Measurements from ENCODE around the gene ZNF446. TPM values are rescaled to one million over a fixed set of nuclear protein-coding genes. Genes with fewer than 3 reads are reported as not detected.

The ZNF446 gene
- total and polyA plus RNA-seq, 9 of the 15 experiments (the other 6 are each of a cell fraction or from before 2014, with no cell fraction given) = 0.07 to 4.8 (median 1.2) TPM

GRCh38 chr19:58466760-58467589, 9.2 kb upstream of the ZNF446 start, which contains the start of gene ZNF324 (continued):
- TF ChIP-seq E2F8 (IDR thresholded peaks at IDR 0.05; ENCODE audit: low read depth, partially characterized antibody) (peak; percentile 55), ZNF239 (CRISPR knock-in tag; IDR thresholded peaks at IDR 0.05) (no peak), ZBTB12 (CRISPR knock-in tag; IDR thresholded peaks at IDR 0.05) (peak; percentile 32; the same call in 1 of the 2 replicates), SMC3 (conservative IDR thresholded peaks at IDR 0.05; ENCODE audit: insufficient read depth, low read depth, low read length) (0 out of 2 replicates have a peak, but pooled peaks have one; percentile 18), ZNF408 (CRISPR knock-in tag; IDR thresholded peaks at IDR 0.05; ENCODE audit: low read depth) (no peak), NKRF (IDR thresholded peaks at IDR 0.05; ENCODE audit: borderline replicate concordance) (peak; percentile 79; the same call in 1 of the 2 replicates), NR2C1 (IDR thresholded peaks at IDR 0.05) (no peak), NR2C1 (tag; IDR thresholded peaks at IDR 0.05) (no peak), RB1 (IDR thresholded peaks at IDR 0.05; ENCODE audit: low read depth) (peak; percentile 53; the same call in 1 of the 2 replicates), HINFP (tag; conservative IDR thresholded peaks at IDR 0.05; ENCODE audit: low read depth) (peak; percentile 83), ARNT (IDR thresholded peaks at IDR 0.05) (no peak), BMI1 (IDR thresholded peaks at IDR 0.05; ENCODE audit: low read length) (peak; percentile 86)
- TF ChIP-seq, protein P1, sequence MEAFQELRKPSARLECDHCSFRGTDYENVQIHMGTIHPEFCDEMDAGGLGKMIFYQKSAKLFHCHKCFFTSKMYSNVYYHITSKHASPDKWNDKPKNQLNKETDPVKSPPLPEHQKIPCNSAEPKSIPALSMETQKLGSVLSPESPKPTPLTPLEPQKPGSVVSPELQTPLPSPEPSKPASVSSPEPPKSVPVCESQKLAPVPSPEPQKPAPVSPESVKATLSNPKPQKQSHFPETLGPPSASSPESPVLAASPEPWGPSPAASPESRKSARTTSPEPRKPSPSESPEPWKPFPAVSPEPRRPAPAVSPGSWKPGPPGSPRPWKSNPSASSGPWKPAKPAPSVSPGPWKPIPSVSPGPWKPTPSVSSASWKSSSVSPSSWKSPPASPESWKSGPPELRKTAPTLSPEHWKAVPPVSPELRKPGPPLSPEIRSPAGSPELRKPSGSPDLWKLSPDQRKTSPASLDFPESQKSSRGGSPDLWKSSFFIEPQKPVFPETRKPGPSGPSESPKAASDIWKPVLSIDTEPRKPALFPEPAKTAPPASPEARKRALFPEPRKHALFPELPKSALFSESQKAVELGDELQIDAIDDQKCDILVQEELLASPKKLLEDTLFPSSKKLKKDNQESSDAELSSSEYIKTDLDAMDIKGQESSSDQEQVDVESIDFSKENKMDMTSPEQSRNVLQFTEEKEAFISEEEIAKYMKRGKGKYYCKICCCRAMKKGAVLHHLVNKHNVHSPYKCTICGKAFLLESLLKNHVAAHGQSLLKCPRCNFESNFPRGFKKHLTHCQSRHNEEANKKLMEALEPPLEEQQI (IDR thresholded peaks at IDR 0.05) = no peak
